HEK293T (cell line): ENCODE measurements around the gene RAC3.

Experiments
- ARNT ChIP-seq: fragments of 450-650 bp; IDR thresholded peaks from 2 replicates; pipeline ENCODE4 v1.6.1; 2017; ENCODE audit warnings: mild to moderate bottlenecking
- BHLHE40 ChIP-seq: fragments of 450-650 bp; IDR thresholded peaks from 2 replicates; pipeline ENCODE4 v1.6.1; 2016; ENCODE audit warnings: mild to moderate bottlenecking, moderate library complexity, borderline replicate concordance
- CTBP1 ChIP-seq: fragments of 450-650 bp; IDR thresholded peaks from 2 replicates; pipeline ENCODE4 v1.6.1; 2016; ENCODE audit warnings: borderline replicate concordance
- ELF4 ChIP-seq: fragments of 450-650 bp; IDR thresholded peaks from 2 replicates; pipeline ENCODE4 v1.6.1; 2017; ENCODE audit warnings: antibody characterized with exemption
- FOXA1 ChIP-seq: fragments of 450-650 bp; IDR thresholded peaks from 2 replicates; pipeline ENCODE4 v1.6.1; 2016; ENCODE audit warnings: mild to moderate bottlenecking
- FOXK2 ChIP-seq: fragments of 450-650 bp; IDR thresholded peaks from 2 replicates; pipeline ENCODE4 v1.6.1; 2016; ENCODE audit warnings: mild to moderate bottlenecking
- FOXM1 ChIP-seq: fragments of 450-650 bp; IDR thresholded peaks from 2 replicates; pipeline ENCODE4 v1.6.1; 2017; ENCODE audit warnings: mild to moderate bottlenecking, borderline replicate concordance
- L3MBTL2 ChIP-seq: fragments of 450-650 bp; conservative IDR thresholded peaks from 2 replicates; pipeline ENCODE4 v1.6.1; 2016; ENCODE audit warnings: mild to moderate bottlenecking
- LEF1 ChIP-seq: fragments of 450-650 bp; IDR thresholded peaks from 2 replicates; pipeline ENCODE4 v1.6.1; 2017; ENCODE audit warnings: mild to moderate bottlenecking, borderline replicate concordance
- NFRKB ChIP-seq: fragments of 450-650 bp; IDR thresholded peaks from 2 replicates; pipeline ENCODE4 v1.6.1; 2016; ENCODE audit warnings: mild to moderate bottlenecking, moderate library complexity
- PKNOX1 ChIP-seq: fragments of 450-650 bp; IDR thresholded peaks from 2 replicates; pipeline ENCODE4 v1.6.1; 2016
- SP1 ChIP-seq: fragments of 450-650 bp; IDR thresholded peaks from 2 replicates; pipeline ENCODE4 v1.6.1; 2017
- TARDBP ChIP-seq: fragments of 450-650 bp; IDR thresholded peaks from 2 replicates; pipeline ENCODE4 v1.6.1; 2016
- ZNF384 ChIP-seq: fragments of 450-650 bp; IDR thresholded peaks from 2 replicates; pipeline ENCODE4 v1.6.1; 2016

- TF ChIP-seq ZNF384 (no peak), ELF4 (no peak), L3MBTL2 (no peak), BHLHE40 (no peak), LEF1 (no peak), FOXA1 (no peak), FOXM1 (no peak), TARDBP (no peak), CTBP1 (no peak), SP1 (no peak), ARNT (no peak), NFRKB (no peak), FOXK2 (no peak), PKNOX1 (no peak)
These were observed 18.8 kb downstream of the RAC3 start for GRCh38 chr17:82050152-82050760.
